Measurements from ENCODE around the gene WNT16. TPM values are rescaled to one million over a fixed set of nuclear protein-coding genes. Genes with fewer than 3 reads are reported as not detected.

WNT16 gene
- total and polyA plus RNA-seq, 2 experiments from 2014 or later: 0.58 to 2.8 TPM

DNA sequence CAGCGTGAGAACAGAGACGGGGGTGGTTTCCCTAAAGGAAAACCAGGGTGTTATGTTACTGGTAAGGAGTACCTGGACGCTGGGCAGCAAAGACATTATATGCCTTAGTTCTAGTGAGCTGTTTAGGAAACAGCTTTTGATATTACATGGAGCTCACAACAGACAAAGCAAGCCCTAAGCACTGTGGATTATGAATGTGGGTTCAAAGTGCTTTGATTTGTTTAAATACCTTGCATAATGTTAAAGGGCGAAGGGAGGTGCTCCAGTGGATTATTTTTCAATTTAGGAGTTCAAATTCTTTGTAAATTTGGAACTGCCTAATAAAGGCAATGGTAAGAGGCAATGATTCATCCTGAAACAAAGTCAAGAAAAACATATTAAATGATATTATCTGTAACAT lies 13.8 kb downstream of the WNT16 start:
- TF ChIP-seq EZH2 (IDR thresholded peaks at IDR 0.05; ENCODE audit: borderline replicate concordance) (no peak), EZH2phosphoT487 (IDR thresholded peaks at IDR 0.05; ENCODE audit: low read depth, severe bottlenecking, unreplicated experiment) (no peak)
- TF ChIP-seq, protein P1, sequence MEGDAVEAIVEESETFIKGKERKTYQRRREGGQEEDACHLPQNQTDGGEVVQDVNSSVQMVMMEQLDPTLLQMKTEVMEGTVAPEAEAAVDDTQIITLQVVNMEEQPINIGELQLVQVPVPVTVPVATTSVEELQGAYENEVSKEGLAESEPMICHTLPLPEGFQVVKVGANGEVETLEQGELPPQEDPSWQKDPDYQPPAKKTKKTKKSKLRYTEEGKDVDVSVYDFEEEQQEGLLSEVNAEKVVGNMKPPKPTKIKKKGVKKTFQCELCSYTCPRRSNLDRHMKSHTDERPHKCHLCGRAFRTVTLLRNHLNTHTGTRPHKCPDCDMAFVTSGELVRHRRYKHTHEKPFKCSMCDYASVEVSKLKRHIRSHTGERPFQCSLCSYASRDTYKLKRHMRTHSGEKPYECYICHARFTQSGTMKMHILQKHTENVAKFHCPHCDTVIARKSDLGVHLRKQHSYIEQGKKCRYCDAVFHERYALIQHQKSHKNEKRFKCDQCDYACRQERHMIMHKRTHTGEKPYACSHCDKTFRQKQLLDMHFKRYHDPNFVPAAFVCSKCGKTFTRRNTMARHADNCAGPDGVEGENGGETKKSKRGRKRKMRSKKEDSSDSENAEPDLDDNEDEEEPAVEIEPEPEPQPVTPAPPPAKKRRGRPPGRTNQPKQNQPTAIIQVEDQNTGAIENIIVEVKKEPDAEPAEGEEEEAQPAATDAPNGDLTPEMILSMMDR (IDR thresholded peaks at IDR 0.05; ENCODE audit: poor library complexity): no peak
- WGBS (ENCODE audit: low lambda C conversion rate, missing lambda C conversion rate): 90% methylated on average over 4 of the region's 4 CpGs

DNA sequence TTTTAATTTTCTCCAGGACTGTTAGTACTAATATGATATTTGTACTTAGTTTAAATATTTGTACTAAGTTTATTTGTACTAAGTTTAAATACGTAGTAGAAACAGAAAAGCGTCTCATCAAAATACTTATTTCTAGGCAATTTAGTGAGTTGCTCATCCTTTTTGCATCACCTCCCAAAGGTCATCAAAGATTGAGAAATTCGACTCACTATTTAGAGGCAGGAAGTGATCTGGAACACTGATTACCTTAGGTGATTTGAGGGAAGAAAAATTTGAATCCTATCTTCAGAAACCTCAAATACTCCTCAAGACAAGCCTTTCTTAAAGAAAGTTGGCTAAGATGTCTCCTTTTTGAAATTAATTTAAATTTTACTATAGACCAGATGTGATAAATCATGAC lies 14.5 kb downstream of the WNT16 start:
- Histone ChIP-seq H3K9me3 (ENCODE audit: low read depth) (no peaks in the 10 kb centered on the region), H3K9me2 (replicated peaks; ENCODE audit: insufficient read depth) (no peaks in the 10 kb centered on the region), H3K4me3 (no peak overlapping the region), H2AFZ (no peak overlapping the region), H4K20me1 (ENCODE audit: insufficient read depth, poor library complexity, severe bottlenecking) (no peaks in the 10 kb centered on the region), H3K4me2 (no peak overlapping the region), H3K4me1 (ENCODE audit: insufficient read depth) (peaks cover 6% of the 10 kb centered on the region), H3K79me2 (no peaks in the 10 kb centered on the region), H3K27ac (no peak overlapping the region), H3K27me3 (no peaks in the 10 kb centered on the region), H3K36me3 (replicated peaks; ENCODE audit: insufficient read depth, low read depth) (no peaks in the 10 kb centered on the region)
- WGBS (ENCODE audit: low lambda C conversion rate, missing lambda C conversion rate): 78% methylated on average over 3 of the region's 3 CpGs
- TF ChIP-seq EZH2phosphoT487 (IDR thresholded peaks at IDR 0.05; ENCODE audit: low read depth, severe bottlenecking, unreplicated experiment): no peak
- TF ChIP-seq EZH2 (IDR thresholded peaks at IDR 0.05; ENCODE audit: borderline replicate concordance): no peak
- TF ChIP-seq, protein P1 (IDR thresholded peaks at IDR 0.05; ENCODE audit: poor library complexity): no peak
- DNase-seq (ENCODE audit: low spot score): no peak

More for the DNA sequence above, 13.8 kb downstream of the WNT16 start:
- H3K9me3 ChIP-seq (ENCODE audit: low read depth): no peaks in the 10 kb centered on the region
- H3K4me1 ChIP-seq (ENCODE audit: insufficient read depth): peaks cover 6% of the 10 kb centered on the region
- no peaks in the 10 kb centered on the region for H4K20me1 ChIP-seq (ENCODE audit: insufficient read depth, poor library complexity, severe bottlenecking)
- H3K27ac ChIP-seq: no peak overlapping the region
- DNase-seq (ENCODE audit: low spot score): no peak
- H3K4me2 ChIP-seq: no peak overlapping the region
- no peak overlapping the region for H3K4me3 ChIP-seq
- H2AFZ ChIP-seq: no peak overlapping the region
- H3K79me2 ChIP-seq: no peaks in the 10 kb centered on the region
- no peaks in the 10 kb centered on the region for H3K36me3 ChIP-seq (replicated peaks; ENCODE audit: insufficient read depth, low read depth)
- H3K9me2 ChIP-seq (replicated peaks; ENCODE audit: insufficient read depth): no peaks in the 10 kb centered on the region
- no peaks in the 10 kb centered on the region for H3K27me3 ChIP-seq

DNA sequence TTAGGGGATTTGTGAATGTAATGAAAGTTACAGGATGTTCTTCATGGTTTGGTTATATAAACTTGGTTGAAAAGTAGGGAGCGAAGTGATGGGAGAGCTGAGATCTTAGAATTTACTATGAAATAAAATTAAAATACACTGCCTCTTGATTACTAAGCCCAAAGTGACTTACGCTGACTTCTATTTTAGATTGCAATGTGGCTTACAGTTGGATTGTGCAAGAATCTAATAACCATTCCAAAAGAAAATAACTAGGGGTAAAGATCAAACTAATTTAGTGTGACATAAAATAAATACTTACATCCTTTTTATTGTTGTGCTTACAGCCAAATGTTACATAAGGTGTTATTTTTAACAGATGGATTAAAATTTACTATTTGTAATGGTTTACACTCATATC lies 15.3 kb downstream of the WNT16 start:
- Histone ChIP-seq H3K79me2 (no peaks in the 10 kb centered on the region), H3K9me2 (replicated peaks; ENCODE audit: insufficient read depth) (no peaks in the 10 kb centered on the region), H4K20me1 (ENCODE audit: insufficient read depth, poor library complexity, severe bottlenecking) (no peaks in the 10 kb centered on the region), H3K36me3 (replicated peaks; ENCODE audit: insufficient read depth, low read depth) (no peaks in the 10 kb centered on the region), H3K4me2 (no peak overlapping the region), H3K27me3 (no peaks in the 10 kb centered on the region), H3K9me3 (ENCODE audit: low read depth) (no peaks in the 10 kb centered on the region), H3K4me3 (no peak overlapping the region), H3K4me1 (ENCODE audit: insufficient read depth) (peaks cover 6% of the 10 kb centered on the region), H3K27ac (no peak overlapping the region), H2AFZ (no peak overlapping the region)
- TF ChIP-seq, protein P1 (IDR thresholded peaks at IDR 0.05; ENCODE audit: poor library complexity): no peak
- TF ChIP-seq EZH2 (IDR thresholded peaks at IDR 0.05; ENCODE audit: borderline replicate concordance) (no peak), EZH2phosphoT487 (IDR thresholded peaks at IDR 0.05; ENCODE audit: low read depth, severe bottlenecking, unreplicated experiment) (no peak)
- DNase-seq (ENCODE audit: low spot score): no peak
- 71% methylated on average over 2 of the region's 2 CpGs for WGBS (ENCODE audit: low lambda C conversion rate, missing lambda C conversion rate)

DNA sequence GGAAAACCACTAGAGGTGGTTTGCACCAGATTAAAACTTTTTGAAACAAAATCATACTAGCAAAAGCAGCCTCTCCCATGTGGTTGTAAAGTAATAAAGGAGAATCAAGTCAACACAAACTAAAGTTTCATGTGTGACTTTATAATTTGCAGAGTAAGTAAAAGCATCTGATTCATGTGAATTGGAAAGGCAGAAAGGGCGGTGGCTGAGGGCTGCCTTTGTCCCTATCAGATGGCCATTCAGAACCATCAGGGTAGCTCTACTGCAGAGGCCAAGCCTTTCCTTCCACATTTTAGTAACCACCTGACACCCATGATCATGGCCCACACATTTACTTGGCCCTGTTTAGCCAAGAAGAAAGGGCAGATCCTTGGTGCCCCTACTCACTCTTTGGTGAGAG lies 15.7 kb downstream of the WNT16 start:
- TF ChIP-seq, protein P1 (IDR thresholded peaks at IDR 0.05; ENCODE audit: poor library complexity): no peak
- TF ChIP-seq EZH2phosphoT487 (IDR thresholded peaks at IDR 0.05; ENCODE audit: low read depth, severe bottlenecking, unreplicated experiment) (no peak), EZH2 (IDR thresholded peaks at IDR 0.05; ENCODE audit: borderline replicate concordance) (no peak)
- H3K79me2 ChIP-seq: no peaks in the 10 kb centered on the region
- H4K20me1 ChIP-seq (ENCODE audit: insufficient read depth, poor library complexity, severe bottlenecking): no peaks in the 10 kb centered on the region
- DNase-seq (ENCODE audit: low spot score): no peak
- H3K9me3 ChIP-seq (ENCODE audit: low read depth): no peaks in the 10 kb centered on the region
- no peaks in the 10 kb centered on the region for H3K27me3 ChIP-seq
- no peaks in the 10 kb centered on the region for H3K36me3 ChIP-seq (replicated peaks; ENCODE audit: insufficient read depth, low read depth)
- no peak overlapping the region for H3K4me2 ChIP-seq
- WGBS (ENCODE audit: low lambda C conversion rate, missing lambda C conversion rate): 77% methylated on average over 1 of the region's 1 CpG
- H3K4me1 ChIP-seq (ENCODE audit: insufficient read depth): peaks cover 6% of the 10 kb centered on the region
- no peak overlapping the region for H3K27ac ChIP-seq
- H3K9me2 ChIP-seq (replicated peaks; ENCODE audit: insufficient read depth): no peaks in the 10 kb centered on the region
- no peak overlapping the region for H3K4me3 ChIP-seq
- no peak overlapping the region for H2AFZ ChIP-seq
